SK-N-SH (cell line): ENCODE data around the gene SMAD3. TPM values are rescaled to one million over a fixed set of nuclear protein-coding genes. Genes with fewer than 3 reads are reported as not detected.

Source experiments
- CTCF ChIA-PET: fragments of 300-600, 350-600 bp; formaldehyde crosslinking; extraction: SDS; loops from one replicate; lab custom pipeline; 2021; lab: Yijun Ruan, JAX
- POLR2A ChIA-PET: fragments of 350-600 bp; sonication (Branson Sonifier 250); formaldehyde crosslinking; extraction: SDS; loops from one replicate; lab custom pipeline; 2020; ENCODE audit warnings: antibody characterized with exemption, inconsistent platforms; lab: Yijun Ruan, JAX
- DNase-seq: peaks from one replicate; pipeline ENCODE4 v3.0.0; 2012
- H2AFZ ChIP-seq: fragments of 200-600 bp; sonication (generic); 2 replicates; pipeline ENCODE4 v1.8.1; 2016; ENCODE audit warnings: antibody characterized with exemption, mild to moderate bottlenecking, low read depth
- H3F3A ChIP-seq: fragments of 200-600 bp; sonication (generic); replicated peaks from 2 replicates; pipeline ENCODE3; 2016; ENCODE audit warnings: antibody characterized with exemption, mild to moderate bottlenecking; ENCODE audit not compliant: insufficient read depth
- H3K27ac ChIP-seq, 2 experiments: fragments of 200-500 bp in 1 of 2; fragments of 200-600 bp in 1 of 2; sonication (Bioruptor generic) in 1 of 2; sonication (generic), shearing (Covaris generic) in 1 of 2; 2 replicates each; pipeline versions ENCODE4 v1.5.1 to v1.6.1; 2014 to 2016; ENCODE audit warnings: low read depth in 2 of 2, inconsistent platforms in 1 of 2, low read length in 1 of 2, mild to moderate bottlenecking in 1 of 2, mixed read lengths in 1 of 2
- H3K27me3 ChIP-seq: fragments of 200-600 bp; sonication (generic), shearing (Covaris generic); 2 replicates; pipeline ENCODE4 v1.6.1; 2016; ENCODE audit warnings: mixed run types; ENCODE audit not compliant: insufficient read depth
- H3K36me3 ChIP-seq, 2 experiments: fragments of 200-500 bp in 1 of 2; fragments of 200-600 bp in 1 of 2; sonication (Bioruptor generic) in 1 of 2; sonication (generic) in 1 of 2; replicated peaks in 1 of 2; 2 replicates each; pipeline versions ENCODE3 to v1.5.1; 2014 to 2016; ENCODE audit warnings: low read length in 1 of 2, mild to moderate bottlenecking in 1 of 2; ENCODE audit not compliant: insufficient read depth in 2 of 2, control insufficient read depth in 1 of 2
- H3K4me1 ChIP-seq, 2 experiments: fragments of 200-500 bp in 1 of 2; fragments of 200-600 bp in 1 of 2; sonication (Bioruptor generic) in 1 of 2; sonication (generic), shearing (Covaris generic) in 1 of 2; 2 replicates each; pipeline versions ENCODE4 v1.5.1 to v1.6.1; 2014 to 2016; ENCODE audit warnings: low read depth in 1 of 2, low read length in 1 of 2, mixed run types in 1 of 2; ENCODE audit not compliant: insufficient read depth in 2 of 2, control insufficient read depth in 1 of 2
- H3K4me2 ChIP-seq: fragments of 200-600 bp; sonication (generic), shearing (Covaris generic); 2 replicates; pipeline ENCODE4 v1.6.1; 2017; ENCODE audit warnings: mixed run types
- H3K4me3 ChIP-seq, 2 experiments: fragments of 200-500 bp in 1 of 2; fragments of 200-600 bp in 1 of 2; sonication (Bioruptor generic) in 1 of 2; sonication (generic), shearing (Covaris generic) in 1 of 2; 2 replicates each; pipeline versions ENCODE4 v1.5.1 to v1.8.1; 2014 to 2016; ENCODE audit warnings: low read depth in 2 of 2, inconsistent platforms in 1 of 2, low read length in 1 of 2, mild to moderate bottlenecking in 1 of 2, mixed read lengths in 1 of 2, moderate library complexity in 1 of 2
- H3K79me2 ChIP-seq: fragments of 200-600 bp; sonication (generic); 2 replicates; pipeline ENCODE4 v1.8.1; 2017; ENCODE audit warnings: mild to moderate bottlenecking; ENCODE audit not compliant: insufficient read depth
- H3K9ac ChIP-seq: fragments of 200-600 bp; sonication (generic); 2 replicates; pipeline ENCODE4 v1.6.1; 2017; ENCODE audit warnings: mixed run types
- H3K9me2 ChIP-seq: fragments of 200-600 bp; sonication (generic); 2 replicates; pipeline ENCODE4 v1.6.1; 2017; ENCODE audit warnings: mixed run types
- H3K9me3 ChIP-seq: fragments of 200-600 bp; sonication (generic); 2 replicates; pipeline ENCODE4 v1.6.1; 2017; ENCODE audit warnings: mixed run types, mild to moderate bottlenecking, moderate library complexity
- H4K20me1 ChIP-seq: fragments of 200-600 bp; sonication (generic); 2 replicates; pipeline ENCODE4 v1.6.1; 2017; ENCODE audit warnings: mild to moderate bottlenecking, mixed run types; ENCODE audit not compliant: insufficient read depth
- EZH2phosphoT487 ChIP-seq: fragments of 200-600 bp; sonication (generic); IDR thresholded peaks from 2 replicates; pipeline ENCODE4 v1.6.1; 2017; ENCODE audit warnings: low read depth, mixed run types, mild to moderate bottlenecking, antibody characterized with exemption, moderate library complexity, borderline replicate concordance
- FOXM1 ChIP-seq: IDR thresholded peaks from 2 replicates; pipeline ENCODE4 v1.4.0; 2012; ENCODE audit warnings: low read depth, mild to moderate bottlenecking
- IRF3 ChIP-seq: fragments of 150-350 bp; IDR thresholded peaks from 2 replicates; pipeline ENCODE4 v1.6.1; 2016; ENCODE audit warnings: mild to moderate bottlenecking, low read depth, low read length
- MEF2A ChIP-seq: IDR thresholded peaks from 2 replicates; pipeline ENCODE4 v1.4.0; 2012; ENCODE audit warnings: low read depth, borderline replicate concordance
- MXI1 ChIP-seq: IDR thresholded peaks from 2 replicates; pipeline ENCODE4 v1.6.1; 2012; ENCODE audit warnings: mild to moderate bottlenecking, low read depth, low read length, improper control_type of control experiment
- NRF1 ChIP-seq: IDR thresholded peaks from 2 replicates; pipeline ENCODE4 v1.6.1; 2012; ENCODE audit warnings: low read depth, mild to moderate bottlenecking, low read length
- PBX3 ChIP-seq: IDR thresholded peaks from 2 replicates; pipeline ENCODE4; 2012
- POLR2AphosphoS5 ChIP-seq: IDR thresholded peaks from 2 replicates; pipeline ENCODE4 v1.6.1; 2012; ENCODE audit warnings: low read depth, low read length
- RAD21 ChIP-seq: IDR thresholded peaks from 2 replicates; pipeline ENCODE4 v1.6.1; 2012; ENCODE audit warnings: mild to moderate bottlenecking, low read length
- RFX5 ChIP-seq: IDR thresholded peaks from 2 replicates; pipeline ENCODE4 v1.6.1; 2012; ENCODE audit warnings: mild to moderate bottlenecking, improper control_type of control experiment, low read length
- SIN3A ChIP-seq: IDR thresholded peaks from 2 replicates; pipeline ENCODE4 v1.6.1; 2012; ENCODE audit warnings: low read depth, mild to moderate bottlenecking, low read length, moderate library complexity, borderline replicate concordance
- SMC3 ChIP-seq: IDR thresholded peaks from 2 replicates; pipeline ENCODE4 v1.6.1; 2012; ENCODE audit warnings: low read depth, low read length, improper control_type of control experiment
- TCF12 ChIP-seq: IDR thresholded peaks from 2 replicates; pipeline ENCODE4 v1.4.0; 2012
- YY1 ChIP-seq: IDR thresholded peaks from 2 replicates; pipeline ENCODE4 v1.4.0; 2012; ENCODE audit warnings: low read depth, mild to moderate bottlenecking
- ZBTB33 ChIP-seq: IDR thresholded peaks from 2 replicates; pipeline ENCODE4 v1.4.0; 2012; ENCODE audit warnings: low read depth, borderline replicate concordance
- polyA plus RNA-seq, 3 experiments: library from polyadenylated mRNA; depleted of rRNA; stranded (reverse); fragments of >200 nt; gene quantifications; 2 replicates each; pipeline ENCODE4 v1.2.3, GENCODE V29; 2012
- TF ChIP-seq, protein P1 (sequence below): IDR thresholded peaks from 2 replicates; pipeline ENCODE4 v1.4.0; 2012; ENCODE audit warnings: low read depth

SMAD3 gene
- polyA plus RNA-seq, 1 of the 3 experiments (the other 2 are of a cell fraction) = 19.5 TPM

DNA sequence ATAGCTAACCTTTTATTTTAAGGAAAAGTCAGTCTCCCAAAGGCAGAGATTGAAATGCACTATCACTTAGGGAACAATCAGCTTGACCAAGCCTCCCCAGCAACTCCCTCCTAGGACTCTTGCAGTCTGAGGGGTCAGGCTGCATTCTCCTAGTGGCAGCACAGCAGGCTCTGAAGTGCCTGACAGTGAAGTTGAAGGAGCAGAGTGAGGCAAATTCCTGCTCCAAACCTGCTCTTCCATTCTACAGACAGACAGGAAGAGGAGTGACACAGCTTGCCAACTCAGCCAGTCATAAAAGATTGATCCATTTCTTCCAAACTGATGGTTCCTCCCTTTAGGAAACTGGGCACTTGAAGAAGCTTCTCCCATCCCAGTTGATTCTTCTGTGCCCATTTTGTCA, 43.9 kb upstream of the SMAD3 start:
- H3K4me3 ChIP-seq = no peak overlapping the region
- no peaks in the 10 kb centered on the region for H4K20me1 ChIP-seq
- no peak overlapping the region for H3K27ac ChIP-seq
- no peaks in the 10 kb centered on the region for H3K9me2 ChIP-seq
- TF ChIP-seq SIN3A (no peak), IRF3 (no peak), NRF1 (no peak), RFX5 (no peak), TCF12 (no peak), PBX3 (peak; percentile 12; the same call in 1 of the 2 replicates), YY1 (no peak)
- TF ChIP-seq, protein P1, sequence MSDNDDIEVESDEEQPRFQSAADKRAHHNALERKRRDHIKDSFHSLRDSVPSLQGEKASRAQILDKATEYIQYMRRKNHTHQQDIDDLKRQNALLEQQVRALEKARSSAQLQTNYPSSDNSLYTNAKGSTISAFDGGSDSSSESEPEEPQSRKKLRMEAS = no peak
- DNase-seq = no peak
- no peaks in the 10 kb centered on the region for H3K9me3 ChIP-seq
- no peaks in the 10 kb centered on the region for H3K79me2 ChIP-seq
- no peak overlapping the region for H2AFZ ChIP-seq
- H3K9ac ChIP-seq = no peak overlapping the region
- peaks cover 24 to 29% of the 10 kb centered on the region in 2 experiments for H3K4me1 ChIP-seq
- POLR2A ChIA-PET = no interaction called here
- CTCF ChIA-PET = interaction anchor here (0.6 to 1.7 kb wide), 3 partner anchors 29 to 299 kb away, joined by 3 to 4 read pairs (median 4); no protein-coding TSS in a partner anchor
- peaks cover 39% of the 10 kb centered on the region for H3F3A ChIP-seq
- H3K4me2 ChIP-seq = no peak overlapping the region
- no peaks in the 10 kb centered on the region for H3K36me3 ChIP-seq
- no peaks in the 10 kb centered on the region for H3K27me3 ChIP-seq

DNA sequence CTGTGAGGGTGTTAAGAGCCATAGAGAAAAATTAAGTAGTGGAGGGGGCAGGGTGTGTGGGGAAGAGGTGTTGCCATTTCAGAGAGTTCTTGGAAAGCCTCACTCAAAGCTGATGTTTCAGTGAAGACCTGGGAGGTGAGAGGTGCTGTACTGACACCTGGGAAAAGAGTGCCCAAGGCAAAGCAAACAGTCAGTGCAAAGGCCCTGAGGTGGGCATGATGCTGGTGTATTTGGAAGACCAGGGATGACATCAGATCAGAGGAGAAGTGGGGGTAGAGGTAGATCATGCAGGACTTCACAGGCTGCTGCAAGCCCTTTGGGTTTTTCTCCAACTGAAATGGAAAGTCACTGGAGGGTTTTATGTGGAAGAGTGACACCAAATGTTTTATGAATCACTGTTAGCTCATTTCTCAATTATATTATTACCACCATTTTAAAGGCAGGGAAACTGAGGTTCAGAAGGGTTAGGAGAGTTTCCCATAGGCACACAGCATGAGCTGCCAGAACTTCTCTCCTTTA, 42.8 kb upstream of the SMAD3 start:
- peaks cover 47% of the 10 kb centered on the region for H3F3A ChIP-seq
- TF ChIP-seq RAD21 (no peak), MXI1 (no peak), SMC3 (no peak), FOXM1 (no peak), POLR2AphosphoS5 (no peak), YY1 (no peak), EZH2phosphoT487 (no peak), MEF2A (no peak), ZBTB33 (no peak)
- no peaks in the 10 kb centered on the region for H3K9me3 ChIP-seq
- H3K36me3 ChIP-seq = no peaks in the 10 kb centered on the region
- H3K27me3 ChIP-seq = no peaks in the 10 kb centered on the region
- peaks cover 24 to 36% of the 10 kb centered on the region in 2 experiments for H3K4me1 ChIP-seq
- H3K9ac ChIP-seq = no peak overlapping the region
- no peak overlapping the region for H3K4me3 ChIP-seq
- CTCF ChIA-PET = interaction anchor here (1.4 to 1.7 kb wide), 2 partner anchors 30 to 42 kb away, joined by 4 read pairs; no protein-coding TSS in a partner anchor
- no peak overlapping the region for H2AFZ ChIP-seq
- POLR2A ChIA-PET = no interaction called here
- no peaks in the 10 kb centered on the region for H3K79me2 ChIP-seq
- no peaks in the 10 kb centered on the region for H3K9me2 ChIP-seq
- no peak overlapping the region for H3K4me2 ChIP-seq
- H3K27ac ChIP-seq = no peak overlapping the region; a peak in 1 of 4 replicates
- no peak for DNase-seq
- H4K20me1 ChIP-seq = no peaks in the 10 kb centered on the region
